HEK293 (cell line): ENCODE measurements around the gene ALOX15B.

Source experiments
- CTCF ChIA-PET: fragments of 350-600 bp; formaldehyde crosslinking; extraction: SDS; loops from one replicate; lab custom pipeline; 2021; ENCODE audit warnings: antibody characterized with exemption; lab: Yijun Ruan, JAX
- POLR2A ChIA-PET: fragments of 300-600 bp; formaldehyde crosslinking; extraction: SDS; loops from one replicate; lab custom pipeline; 2020; ENCODE audit warnings: antibody characterized with exemption, inconsistent platforms; lab: Yijun Ruan, JAX
- H3K27ac ChIP-seq: fragments of 200-500 bp; sonication (Bioruptor generic); 2 replicates; pipeline ENCODE4 v1.5.1; 2014; ENCODE audit warnings: low read depth, low read length, control low read depth, inconsistent platforms; ENCODE audit errors: extremely low read depth
- H3K36me3 ChIP-seq, 2 experiments: fragments of 200-500 bp in 1 of 2; sonication (Bioruptor generic) in 1 of 2; 1 replicate in 1 of 2; 2 replicates in 1 of 2; pipeline ENCODE4 v1.5.1; 2014 to 2017; ENCODE audit warnings: inconsistent platforms in 2 of 2, low read length in 2 of 2; ENCODE audit not compliant: control insufficient read depth in 2 of 2, insufficient read depth in 1 of 2
- H3K4me1 ChIP-seq: fragments of 200-500 bp; sonication (Bioruptor generic); 2 replicates; pipeline ENCODE4 v1.5.1; 2014; ENCODE audit warnings: mild to moderate bottlenecking, low read length, inconsistent platforms; ENCODE audit not compliant: control insufficient read depth, insufficient read depth
- H3K4me3 ChIP-seq: 2 replicates; pipeline ENCODE4 v1.5.1; 2011; ENCODE audit warnings: low read depth, mild to moderate bottlenecking, control low read depth, low read length, moderate library complexity
- H3K9me3 ChIP-seq: fragments of 200-500 bp; sonication (Bioruptor generic); 2 replicates; pipeline ENCODE4 v1.5.1; 2014; ENCODE audit warnings: low read depth, low read length, inconsistent platforms; ENCODE audit not compliant: control insufficient read depth, insufficient read depth
- BCL11A ChIP-seq: fragments of 450-650 bp; formaldehyde crosslinking; IDR thresholded peaks from 2 replicates; pipeline ENCODE4 v1.5.1; 2016; ENCODE audit warnings: low read depth, missing biosample characterization, missing genetic modification characterization
- KLF1 ChIP-seq: fragments of 450-650 bp; formaldehyde crosslinking; IDR thresholded peaks from 2 replicates; pipeline ENCODE4 v1.5.1; 2016; ENCODE audit warnings: missing biosample characterization, missing genetic modification characterization
- KLF16 ChIP-seq: fragments of 450-650 bp; formaldehyde crosslinking; IDR thresholded peaks from 2 replicates; pipeline ENCODE4 v1.5.1; 2017; ENCODE audit warnings: missing biosample characterization, missing genetic modification characterization
- OVOL3 ChIP-seq: fragments of 450-650 bp; formaldehyde crosslinking; IDR thresholded peaks from 2 replicates; pipeline ENCODE4 v1.5.1; 2016; ENCODE audit warnings: missing biosample characterization, missing genetic modification characterization
- SCRT2 ChIP-seq: fragments of 450-650 bp; formaldehyde crosslinking; IDR thresholded peaks from 2 replicates; pipeline ENCODE4 v1.5.1; 2016; ENCODE audit warnings: missing biosample characterization, missing genetic modification characterization
- ZBTB17 ChIP-seq: fragments of 450-650 bp; formaldehyde crosslinking; IDR thresholded peaks from 2 replicates; pipeline ENCODE4 v1.5.1; 2016; ENCODE audit warnings: missing biosample characterization, missing genetic modification characterization
- ZFP41 ChIP-seq: fragments of 450-650 bp; formaldehyde crosslinking; IDR thresholded peaks from 2 replicates; pipeline ENCODE4 v1.5.1; 2016; ENCODE audit warnings: missing biosample characterization, missing genetic modification characterization, borderline replicate concordance
- ZNF133 ChIP-seq: fragments of 450-650 bp; formaldehyde crosslinking; IDR thresholded peaks from 2 replicates; pipeline ENCODE4 v1.5.1; 2016; ENCODE audit warnings: missing biosample characterization, missing genetic modification characterization
- ZNF157 ChIP-seq: fragments of 450-650 bp; formaldehyde crosslinking; IDR thresholded peaks from 2 replicates; pipeline ENCODE4 v1.5.1; 2016; ENCODE audit warnings: missing biosample characterization, missing genetic modification characterization
- ZNF169 ChIP-seq: fragments of 450-650 bp; formaldehyde crosslinking; IDR thresholded peaks from 2 replicates; pipeline ENCODE4 v1.5.1; 2016; ENCODE audit warnings: missing biosample characterization, missing genetic modification characterization
- ZNF175 ChIP-seq: fragments of 450-650 bp; formaldehyde crosslinking; IDR thresholded peaks from 2 replicates; pipeline ENCODE4 v1.5.1; 2016; ENCODE audit warnings: missing biosample characterization, missing genetic modification characterization
- ZNF184 ChIP-seq: fragments of 450-650 bp; IDR thresholded peaks from 2 replicates; pipeline ENCODE4 v1.5.1; 2018; ENCODE audit warnings: missing biosample characterization, mild to moderate bottlenecking, missing genetic modification characterization
- ZNF501 ChIP-seq: fragments of 450-650 bp; formaldehyde crosslinking; IDR thresholded peaks from 2 replicates; pipeline ENCODE4 v1.5.1; 2016; ENCODE audit warnings: missing biosample characterization, missing genetic modification characterization
- ZNF530 ChIP-seq: fragments of 450-650 bp; formaldehyde crosslinking; IDR thresholded peaks from 2 replicates; pipeline ENCODE4 v1.5.1; 2016; ENCODE audit warnings: low read depth, missing biosample characterization, missing genetic modification characterization
- ZNF561 ChIP-seq: fragments of 450-650 bp; IDR thresholded peaks from 2 replicates; pipeline ENCODE4 v1.5.1; 2018; ENCODE audit warnings: missing biosample characterization, missing genetic modification characterization, borderline replicate concordance
- ZNF600 ChIP-seq: fragments of 450-650 bp; formaldehyde crosslinking; IDR thresholded peaks from 2 replicates; pipeline ENCODE4 v1.5.1; 2016; ENCODE audit warnings: missing biosample characterization, missing genetic modification characterization
- ZNF785 ChIP-seq: fragments of 450-650 bp; formaldehyde crosslinking; IDR thresholded peaks from 2 replicates; pipeline ENCODE4 v1.5.1; 2016; ENCODE audit warnings: missing biosample characterization, missing genetic modification characterization
- ZNF843 ChIP-seq: fragments of 450-650 bp; formaldehyde crosslinking; IDR thresholded peaks from 2 replicates; pipeline ENCODE4 v1.5.1; 2016; ENCODE audit warnings: missing biosample characterization, missing genetic modification characterization
- ZSCAN23 ChIP-seq: fragments of 450-650 bp; formaldehyde crosslinking; IDR thresholded peaks from 2 replicates; pipeline ENCODE4 v1.5.1; 2016; ENCODE audit warnings: missing biosample characterization, missing genetic modification characterization
- TF ChIP-seq, protein P1 (sequence below): fragments of 450-650 bp; formaldehyde crosslinking; IDR thresholded peaks from 2 replicates; pipeline ENCODE4 v1.5.1; 2016; ENCODE audit warnings: missing biosample characterization, missing genetic modification characterization
- TF ChIP-seq, protein P2 (sequence below): fragments of 450-650 bp; formaldehyde crosslinking; IDR thresholded peaks from 2 replicates; pipeline ENCODE4 v1.5.1; 2016; ENCODE audit warnings: missing biosample characterization, missing genetic modification characterization
- TF ChIP-seq, protein P3 (sequence below): IDR thresholded peaks from 2 replicates; pipeline ENCODE4 v1.6.1; 2011; ENCODE audit warnings: mild to moderate bottlenecking, low read depth, low read length, borderline replicate concordance
- TF ChIP-seq, protein P4 (sequence below): fragments of 450-650 bp; formaldehyde crosslinking; IDR thresholded peaks from 2 replicates; pipeline ENCODE4 v1.5.1; 2016; ENCODE audit warnings: missing biosample characterization, missing genetic modification characterization

The ALOX15B gene

DNA sequence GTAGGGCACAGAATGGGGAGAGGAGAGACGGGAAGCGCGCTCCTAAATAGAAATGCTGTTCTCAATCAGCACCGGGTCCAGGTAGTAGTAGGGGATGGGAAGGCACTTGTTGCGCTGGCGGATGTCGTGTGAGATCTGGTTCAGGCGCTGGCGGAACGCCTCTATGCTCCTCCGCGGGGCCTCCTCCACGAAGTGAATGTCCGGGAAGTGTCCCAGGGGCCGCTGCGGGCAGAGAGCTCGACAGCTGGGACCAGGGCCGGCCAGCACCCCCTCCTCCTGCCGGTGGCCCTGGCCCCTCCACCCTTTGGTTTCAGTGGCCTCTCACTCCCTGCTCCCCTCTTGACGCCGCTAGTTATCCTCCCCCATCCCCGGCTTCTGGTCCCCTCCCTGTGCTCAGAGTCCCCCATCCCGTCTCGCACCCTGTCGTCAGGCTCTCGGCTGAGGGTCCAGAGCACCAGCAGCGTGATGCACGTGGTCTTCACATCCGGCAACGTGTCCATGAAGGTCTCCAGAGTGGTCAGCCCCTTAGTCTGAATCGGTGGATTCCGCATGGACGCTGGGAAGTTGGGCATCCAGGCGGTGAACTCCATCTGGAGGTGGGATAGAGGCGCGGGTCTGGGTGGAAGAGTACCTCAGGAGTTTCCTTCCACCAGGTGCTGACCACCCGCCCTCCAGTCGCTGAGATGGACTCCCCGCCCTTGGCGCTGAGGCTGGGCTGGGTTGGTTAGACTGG is 34.0 kb downstream of the ALOX15B start:
- TF ChIP-seq KLF1 (peak; percentile 63), ZNF184 (tag by site-specific recombination) (no peak), SCRT2 (tag by site-specific recombination) (peak; percentile 77)
- Histone ChIP-seq H3K4me1 (no peaks in the 10 kb centered on the region), H3K36me3 (no peaks in the 10 kb centered on the region), H3K27ac (no peak overlapping the region), H3K4me3 (no peak overlapping the region), H3K9me3 (no peaks in the 10 kb centered on the region)
- POLR2A ChIA-PET, result interaction anchor here (1.1 to 1.6 kb wide), 2 partner anchors 10 to 13 kb away, joined by 3 to 6 read pairs; no protein-coding TSS in a partner anchor
- CTCF ChIA-PET, result interaction anchor here (0.5 to 27.3 kb wide), 40 partner anchors 8 to 746 kb away, joined by 3 to 561 read pairs (median 4); partner anchors contain the start of genes ALOX12B, ALOXE3, AURKB and CNTROB

DNA sequence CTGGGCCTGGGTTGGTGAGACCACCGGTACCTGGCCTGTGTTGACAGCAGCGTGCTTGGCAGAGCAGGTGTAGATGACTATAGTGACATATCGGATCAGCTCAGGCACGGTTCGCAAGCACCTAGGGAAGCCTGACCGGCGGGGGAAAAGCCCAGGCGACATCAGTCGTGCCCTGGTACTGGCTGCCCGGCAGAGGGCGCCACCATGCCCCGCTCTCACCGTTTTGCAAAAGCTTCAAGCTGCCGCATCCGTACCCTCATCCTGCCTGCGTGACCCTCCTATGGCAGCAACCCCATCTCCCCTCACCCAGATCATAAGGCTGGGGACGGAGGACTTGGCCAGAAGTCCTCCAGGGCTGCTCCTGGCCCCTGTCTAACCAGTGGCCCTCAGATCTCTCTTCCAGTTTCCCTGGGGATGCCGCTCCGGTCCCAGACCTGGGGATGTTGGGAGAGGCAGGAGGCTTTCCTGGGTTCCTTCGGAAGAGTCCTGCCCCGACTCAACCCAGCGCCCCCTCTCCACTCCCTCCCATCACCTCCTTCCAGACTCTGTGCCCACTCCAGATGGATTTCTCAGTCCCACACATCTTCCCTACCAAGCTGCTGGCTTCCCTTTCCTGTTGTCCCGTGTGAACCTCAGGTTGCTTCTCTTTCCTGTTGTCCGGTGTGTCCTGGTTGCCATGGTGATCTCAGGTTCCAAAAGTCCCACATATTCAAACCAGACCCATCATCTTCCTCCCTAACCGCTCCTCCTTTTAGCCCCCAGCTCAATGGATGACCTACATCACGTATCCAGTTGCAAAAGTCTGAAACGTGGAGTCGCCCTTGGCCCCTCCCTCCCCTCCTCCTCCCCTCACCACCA is 35.0 kb downstream of the ALOX15B start:
- ChIA-PET POLR2A (interaction anchor here (0.6 to 1.6 kb wide), 6 partner anchors 11 to 208 kb away, joined by 3 to 10 read pairs (median 4); partner anchors contain the start of genes ALOX12B, CNTROB and TRAPPC1), CTCF (interaction anchor here (0.5 to 27.3 kb wide), 52 partner anchors 9 to 815 kb away, joined by 3 to 561 read pairs (median 4); partner anchors contain the start of genes ALOX12B, ALOXE3, AURKB and CNTROB)
- Histone ChIP-seq H3K4me1 (no peaks in the 10 kb centered on the region), H3K36me3 (no peaks in the 10 kb centered on the region), H3K4me3 (peak overlapping the region; percentile 28), H3K9me3 (no peaks in the 10 kb centered on the region), H3K27ac (no peak overlapping the region)
- TF ChIP-seq ZNF501, result no peak
- no peak for TF ChIP-seq ZSCAN23 (tag by site-specific recombination)
- TF ChIP-seq, protein P1, sequence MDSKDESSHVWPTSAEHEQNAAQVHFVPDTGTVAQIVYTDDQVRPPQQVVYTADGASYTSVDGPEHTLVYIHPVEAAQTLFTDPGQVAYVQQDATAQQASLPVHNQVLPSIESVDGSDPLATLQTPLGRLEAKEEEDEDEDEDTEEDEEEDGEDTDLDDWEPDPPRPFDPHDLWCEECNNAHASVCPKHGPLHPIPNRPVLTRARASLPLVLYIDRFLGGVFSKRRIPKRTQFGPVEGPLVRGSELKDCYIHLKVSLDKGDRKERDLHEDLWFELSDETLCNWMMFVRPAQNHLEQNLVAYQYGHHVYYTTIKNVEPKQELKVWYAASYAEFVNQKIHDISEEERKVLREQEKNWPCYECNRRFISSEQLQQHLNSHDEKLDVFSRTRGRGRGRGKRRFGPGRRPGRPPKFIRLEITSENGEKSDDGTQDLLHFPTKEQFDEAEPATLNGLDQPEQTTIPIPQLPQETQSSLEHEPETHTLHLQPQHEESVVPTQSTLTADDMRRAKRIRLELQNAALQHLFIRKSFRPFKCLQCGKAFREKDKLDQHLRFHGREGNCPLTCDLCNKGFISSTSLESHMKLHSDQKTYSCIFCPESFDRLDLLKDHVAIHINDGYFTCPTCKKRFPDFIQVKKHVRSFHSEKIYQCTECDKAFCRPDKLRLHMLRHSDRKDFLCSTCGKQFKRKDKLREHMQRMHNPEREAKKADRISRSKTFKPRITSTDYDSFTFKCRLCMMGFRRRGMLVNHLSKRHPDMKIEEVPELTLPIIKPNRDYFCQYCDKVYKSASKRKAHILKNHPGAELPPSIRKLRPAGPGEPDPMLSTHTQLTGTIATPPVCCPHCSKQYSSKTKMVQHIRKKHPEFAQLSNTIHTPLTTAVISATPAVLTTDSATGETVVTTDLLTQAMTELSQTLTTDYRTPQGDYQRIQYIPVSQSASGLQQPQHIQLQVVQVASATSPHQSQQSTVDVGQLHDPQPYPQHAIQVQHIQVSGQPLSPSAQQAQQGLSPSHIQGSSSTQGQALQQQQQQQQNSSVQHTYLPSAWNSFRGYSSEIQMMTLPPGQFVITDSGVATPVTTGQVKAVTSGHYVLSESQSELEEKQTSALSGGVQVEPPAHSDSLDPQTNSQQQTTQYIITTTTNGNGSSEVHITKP, result no peak; the same call in 1 of the 2 replicates
- TF ChIP-seq ZNF600 (tag by site-specific recombination), result peak; percentile 62
- TF ChIP-seq OVOL3 (tag by site-specific recombination), result no peak
- TF ChIP-seq, protein P2, sequence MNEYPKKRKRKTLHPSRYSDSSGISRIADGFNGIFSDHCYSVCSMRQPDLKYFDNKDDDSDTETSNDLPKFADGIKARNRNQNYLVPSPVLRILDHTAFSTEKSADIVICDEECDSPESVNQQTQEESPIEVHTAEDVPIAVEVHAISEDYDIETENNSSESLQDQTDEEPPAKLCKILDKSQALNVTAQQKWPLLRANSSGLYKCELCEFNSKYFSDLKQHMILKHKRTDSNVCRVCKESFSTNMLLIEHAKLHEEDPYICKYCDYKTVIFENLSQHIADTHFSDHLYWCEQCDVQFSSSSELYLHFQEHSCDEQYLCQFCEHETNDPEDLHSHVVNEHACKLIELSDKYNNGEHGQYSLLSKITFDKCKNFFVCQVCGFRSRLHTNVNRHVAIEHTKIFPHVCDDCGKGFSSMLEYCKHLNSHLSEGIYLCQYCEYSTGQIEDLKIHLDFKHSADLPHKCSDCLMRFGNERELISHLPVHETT, result 0 out of 2 replicates have a peak, but pooled peaks have one; percentile 26
- TF ChIP-seq ZNF530 (tag by site-specific recombination), result no peak
- no peak for TF ChIP-seq ZNF157 (tag by site-specific recombination)
- no peak for TF ChIP-seq ZNF133
- no peak for TF ChIP-seq ZFP41
- TF ChIP-seq ZNF169, result no peak
- TF ChIP-seq ZNF175 (tag by site-specific recombination), result no peak
- TF ChIP-seq, protein P3, sequence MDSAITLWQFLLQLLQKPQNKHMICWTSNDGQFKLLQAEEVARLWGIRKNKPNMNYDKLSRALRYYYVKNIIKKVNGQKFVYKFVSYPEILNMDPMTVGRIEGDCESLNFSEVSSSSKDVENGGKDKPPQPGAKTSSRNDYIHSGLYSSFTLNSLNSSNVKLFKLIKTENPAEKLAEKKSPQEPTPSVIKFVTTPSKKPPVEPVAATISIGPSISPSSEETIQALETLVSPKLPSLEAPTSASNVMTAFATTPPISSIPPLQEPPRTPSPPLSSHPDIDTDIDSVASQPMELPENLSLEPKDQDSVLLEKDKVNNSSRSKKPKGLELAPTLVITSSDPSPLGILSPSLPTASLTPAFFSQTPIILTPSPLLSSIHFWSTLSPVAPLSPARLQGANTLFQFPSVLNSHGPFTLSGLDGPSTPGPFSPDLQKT, result no peak
- TF ChIP-seq ZNF561, result no peak
- TF ChIP-seq BCL11A, result no peak
- peak; percentile 46; the same call in 1 of the 2 replicates for TF ChIP-seq KLF1
- TF ChIP-seq ZBTB17, result peak; percentile 69
- TF ChIP-seq ZNF843 (tag by site-specific recombination), result no peak
- TF ChIP-seq, protein P4, sequence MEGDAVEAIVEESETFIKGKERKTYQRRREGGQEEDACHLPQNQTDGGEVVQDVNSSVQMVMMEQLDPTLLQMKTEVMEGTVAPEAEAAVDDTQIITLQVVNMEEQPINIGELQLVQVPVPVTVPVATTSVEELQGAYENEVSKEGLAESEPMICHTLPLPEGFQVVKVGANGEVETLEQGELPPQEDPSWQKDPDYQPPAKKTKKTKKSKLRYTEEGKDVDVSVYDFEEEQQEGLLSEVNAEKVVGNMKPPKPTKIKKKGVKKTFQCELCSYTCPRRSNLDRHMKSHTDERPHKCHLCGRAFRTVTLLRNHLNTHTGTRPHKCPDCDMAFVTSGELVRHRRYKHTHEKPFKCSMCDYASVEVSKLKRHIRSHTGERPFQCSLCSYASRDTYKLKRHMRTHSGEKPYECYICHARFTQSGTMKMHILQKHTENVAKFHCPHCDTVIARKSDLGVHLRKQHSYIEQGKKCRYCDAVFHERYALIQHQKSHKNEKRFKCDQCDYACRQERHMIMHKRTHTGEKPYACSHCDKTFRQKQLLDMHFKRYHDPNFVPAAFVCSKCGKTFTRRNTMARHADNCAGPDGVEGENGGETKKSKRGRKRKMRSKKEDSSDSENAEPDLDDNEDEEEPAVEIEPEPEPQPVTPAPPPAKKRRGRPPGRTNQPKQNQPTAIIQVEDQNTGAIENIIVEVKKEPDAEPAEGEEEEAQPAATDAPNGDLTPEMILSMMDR (tag by site-specific recombination), result peak; percentile 92
- TF ChIP-seq ZNF785, result no peak
- TF ChIP-seq KLF16 (tag by site-specific recombination), result 0 out of 2 replicates have a peak, but pooled peaks have one; percentile 47
